ENCODE results near the gene KIR3DL2. TPM values are rescaled to one million over a fixed set of nuclear protein-coding genes. Genes with fewer than 3 reads are reported as not detected.

Gene KIR3DL2
- total and polyA plus RNA-seq, 10 donors = 0.13 to 2.7 (median 0.80) TPM

- intact Hi-C loops (cut with DNase I; ENCODE audit: low total_unique reads) = no loop called here
Measured at GRCh38 chr19:54871696-54872095, 21.5 kb downstream of the KIR3DL2 start.

GRCh38 chr19:54873990-54874389 lies 23.7 kb downstream of the KIR3DL2 start, which contains the start of gene FCAR:
Gene FCAR, plus strand, starts transcription at chr19:54874235. Its CDS starts 55 bp downstream, at chr19:54874290.
- TF ChIP-seq POLR2A (IDR thresholded peaks at IDR 0.05) = peak in 1 of 3 donors; percentile 25
- peak in 1 of 3 donors; percentile 81 for TF ChIP-seq POLR2AphosphoS5 (IDR thresholded peaks at IDR 0.05)
- no peak for TF ChIP-seq CTCF (IDR thresholded peaks at IDR 0.05 in 8 of 11, conservative IDR thresholded peaks at IDR 0.05 in 3 of 11)
- intact Hi-C loops (cut with DNase I; ENCODE audit: low total_unique reads) = no loop called here
- Histone ChIP-seq H3K36me3 (no peaks in the 10 kb centered on the region), H3K27ac (peak within 1 kb of the TSS in 7 of 8 donors; percentile 4 to 89 (median 79)), H3K9me3 (no peaks in the 10 kb centered on the region), H3K4me1 (peaks cover 0 to 17% (median 0%) of the 10 kb centered on the region in 6 donors), H3K27me3 (replicated peaks in 1 of 7) (peaks cover 0 to 20% (median 0%) of the 10 kb centered on the region in 7 donors), H3K4me3 (peak within 1 kb of the TSS in 5 of 8 donors; percentile 13 to 56 (median 27))
- no peak for DNase-seq
- WGBS, 5 donors = 37 to 76% (median 52%) methylated on average over 8 of the region's 8 CpGs

More at GRCh38 chr19:54871696-54872095, 21.5 kb downstream of the KIR3DL2 start:
- H3K4me3 ChIP-seq = peak overlapping the region in 1 of 8 donors; percentile 27
- H3K27me3 ChIP-seq (replicated peaks in 1 of 7) = peaks cover 0 to 19% (median 0%) of the 10 kb centered on the region in 7 donors
- WGBS, 5 donors = 29 to 63% (median 46%) methylated on average over 3 of the region's 3 CpGs
- TF ChIP-seq POLR2AphosphoS5 (IDR thresholded peaks at IDR 0.05) = no peak
- no peak for TF ChIP-seq CTCF (IDR thresholded peaks at IDR 0.05 in 8 of 11, conservative IDR thresholded peaks at IDR 0.05 in 3 of 11)
- TF ChIP-seq POLR2A (IDR thresholded peaks at IDR 0.05) = no peak
- H3K27ac ChIP-seq = peak overlapping the region in 6 of 8 donors; percentile 12 to 89 (median 44)
- H3K9me3 ChIP-seq = no peaks in the 10 kb centered on the region
- H3K36me3 ChIP-seq = no peaks in the 10 kb centered on the region
- DNase-seq = no peak
- peaks cover 0 to 11% (median 0%) of the 10 kb centered on the region in 6 donors for H3K4me1 ChIP-seq

- TF ChIP-seq POLR2AphosphoS5 (IDR thresholded peaks at IDR 0.05) = peak in 1 of 3 donors; percentile 33
- TF ChIP-seq POLR2A (IDR thresholded peaks at IDR 0.05) = no peak
- no peak for TF ChIP-seq CTCF (IDR thresholded peaks at IDR 0.05 in 8 of 11, conservative IDR thresholded peaks at IDR 0.05 in 3 of 11)
- H3K27me3 ChIP-seq (replicated peaks in 1 of 7) = peaks cover 0 to 26% (median 0%) of the 10 kb centered on the region in 7 donors
- intact Hi-C loops (cut with DNase I; ENCODE audit: low total_unique reads) = no loop called here
- 21 to 40% (median 29%) methylated on average over 2 of the region's 2 CpGs for WGBS, 5 donors
- no peak for DNase-seq
- H3K36me3 ChIP-seq = peaks cover 0 to under 1% (median 0%) of the 10 kb centered on the region in 6 donors
- H3K9me3 ChIP-seq = no peaks in the 10 kb centered on the region
- peak overlapping the region in 4 of 8 donors; percentile 11 to 56 (median 30) for H3K4me3 ChIP-seq
- H3K4me1 ChIP-seq = peaks cover 0 to 25% (median 0%) of the 10 kb centered on the region in 6 donors
- H3K27ac ChIP-seq = peak overlapping the region in 7 of 8 donors; percentile 4 to 89 (median 79)
Measured at GRCh38 chr19:54875506-54875905, 25.3 kb downstream of the KIR3DL2 start.

GRCh38 chr19:54877471-54877870 lies 27.2 kb downstream of the KIR3DL2 start:
- WGBS, 5 donors = 31 to 46% (median 41%) methylated on average over 3 of the region's 3 CpGs
- H3K4me3 ChIP-seq = peak overlapping the region in 2 of 8 donors; percentile 32 to 56
- peak overlapping the region in 7 of 8 donors; percentile 15 to 89 (median 79) for H3K27ac ChIP-seq
- intact Hi-C loops (cut with DNase I; ENCODE audit: low total_unique reads) = no loop called here
- H3K36me3 ChIP-seq = peaks cover 0 to 14% (median 0%) of the 10 kb centered on the region in 6 donors
- TF ChIP-seq POLR2A (IDR thresholded peaks at IDR 0.05) (no peak), POLR2AphosphoS5 (IDR thresholded peaks at IDR 0.05) (no peak), CTCF (IDR thresholded peaks at IDR 0.05 in 8 of 11, conservative IDR thresholded peaks at IDR 0.05 in 3 of 11) (no peak)
- H3K9me3 ChIP-seq = no peaks in the 10 kb centered on the region
- H3K4me1 ChIP-seq = peaks cover 0 to 45% (median 2%) of the 10 kb centered on the region in 6 donors
- no peak for DNase-seq
- H3K27me3 ChIP-seq (replicated peaks in 1 of 7) = peaks cover 0 to 35% (median 0%) of the 10 kb centered on the region in 7 donors
